ENCODE measurements around the gene KMT2A. TPM values are rescaled to one million over a fixed set of nuclear protein-coding genes. Genes with fewer than 3 reads are reported as not detected.

KMT2A gene
- total and polyA plus RNA-seq, 10 of the 15 experiments (the other 5 are each of a cell fraction or from before 2014, with no cell fraction given), result 6.1 to 56.9 (median 25.4) TPM

GRCh38 chr11:118547132-118547531 is 110.8 kb downstream of the KMT2A start:
- Histone ChIP-seq H2AFZ (ENCODE audit: control insufficient read depth, low read depth, low read length) (no peak overlapping the region), H3K27me3 (replicated peaks in 1 of 2; ENCODE audit: control insufficient read depth in 2 of 2, insufficient read depth in 2 of 2, low read length in 1 of 2) (no peaks in the 10 kb centered on the region), H3K4me3 (no peak overlapping the region), H3K9me3 (replicated peaks; ENCODE audit: control insufficient read depth, insufficient read depth, low read length) (no peaks in the 10 kb centered on the region), H3K9ac (ENCODE audit: control insufficient read depth, insufficient read depth, low read length) (no peak overlapping the region), H3K4me2 (ENCODE audit: control insufficient read depth, insufficient read depth) (no peak overlapping the region), H4K20me1 (ENCODE audit: control insufficient read depth, insufficient read depth) (no peaks in the 10 kb centered on the region), H3K27ac (ENCODE audit: control insufficient read depth, insufficient read depth) (no peak overlapping the region), H3K79me2 (ENCODE audit: control insufficient read depth, insufficient read depth, low read length) (no peaks in the 10 kb centered on the region), H3K36me3 (ENCODE audit: control insufficient read depth in 2 of 2, insufficient read depth in 2 of 2, low read length in 1 of 2) (no peaks in the 10 kb centered on the region; a peak in 2 of 4 replicates), H3K4me1 (ENCODE audit: control insufficient read depth, insufficient read depth, low read length) (no peaks in the 10 kb centered on the region)
- ChIA-PET CTCF (no interaction called here), RAD21 (ENCODE audit: unreplicated experiment) (no interaction called here), POLR2A (interaction anchor here (0.6 kb wide), 3 partner anchors 21 to 247 kb away, joined by 3 to 4 read pairs (median 3); no protein-coding TSS in a partner anchor), SMC1A (ENCODE audit: uncharacterized antibody, unreplicated experiment) (no interaction called here)
- ATAC-seq (no peak), FAIRE-seq (no peak), DNase-seq (ENCODE audit: low read depth, low spot score) (no peak)
- no TSS peak for BruUV-seq (replicated peaks)
- intact Hi-C loops (cut with micrococcal nuclease; ENCODE audit: unreplicated experiment) (no loop called here), in situ Hi-C loops (cut with MboI) (no loop called here)
- WGBS (ENCODE audit: insufficient coverage, insufficient replicate concordance, low lambda C conversion rate, missing lambda C conversion rate), result 51% methylated on average over 2 of the region's 2 CpGs
- TF ChIP-seq BCLAF1 (IDR thresholded peaks at IDR 0.05) (no peak), ZBTB11 (CRISPR knock-in tag; IDR thresholded peaks at IDR 0.05) (no peak), CEBPZ (IDR thresholded peaks at IDR 0.05; ENCODE audit: low read depth, low read length) (no peak), GATAD2B (conservative IDR thresholded peaks at IDR 0.05; ENCODE audit: low read depth) (no peak), MEF2A (IDR thresholded peaks at IDR 0.05; ENCODE audit: insufficient read depth, low read depth, low read length) (no peak), TCF12 (IDR thresholded peaks at IDR 0.05; ENCODE audit: low read depth, low read length) (no peak), ZSCAN29 (IDR thresholded peaks at IDR 0.05) (no peak), REST (IDR thresholded peaks at IDR 0.05; ENCODE audit: low read depth, low read length) (no peak), KDM1A (IDR thresholded peaks at IDR 0.05; ENCODE audit: borderline replicate concordance) (no peak), MXI1 (IDR thresholded peaks at IDR 0.05; ENCODE audit: low read depth, low read length) (no peak), TCF7 (IDR thresholded peaks at IDR 0.05; ENCODE audit: borderline replicate concordance) (no peak)
